ENCODE data around the gene PLEKHA5.

GRCh38 chr12:19412844-19413243, 283.3 kb downstream of the PLEKHA5 start:
- TF ChIP-seq TCF7L2 (IDR thresholded peaks at IDR 0.05; ENCODE audit: low read depth, low read length) (no peak), CTCF (IDR thresholded peaks at IDR 0.05) (no peak)
